Hematopoietic multipotent progenitor cell treated with erythropoietin and hydrocortisone succinate and interleukin-3 and kit ligand, for 15 days (in vitro differentiated cells): ENCODE data around the gene TPSD1.
"Not testable (repeated sequence)": the region's sequence is repeated elsewhere in the genome, so short reads cannot be mapped to it uniquely, and the experiment has no call there.

Experiments used
- DNase-seq: peaks from one replicate; pipeline ENCODE4 v3.0.0-alpha.2; 2015; ENCODE audit warnings: low spot score

The TPSD1 gene

DNA sequence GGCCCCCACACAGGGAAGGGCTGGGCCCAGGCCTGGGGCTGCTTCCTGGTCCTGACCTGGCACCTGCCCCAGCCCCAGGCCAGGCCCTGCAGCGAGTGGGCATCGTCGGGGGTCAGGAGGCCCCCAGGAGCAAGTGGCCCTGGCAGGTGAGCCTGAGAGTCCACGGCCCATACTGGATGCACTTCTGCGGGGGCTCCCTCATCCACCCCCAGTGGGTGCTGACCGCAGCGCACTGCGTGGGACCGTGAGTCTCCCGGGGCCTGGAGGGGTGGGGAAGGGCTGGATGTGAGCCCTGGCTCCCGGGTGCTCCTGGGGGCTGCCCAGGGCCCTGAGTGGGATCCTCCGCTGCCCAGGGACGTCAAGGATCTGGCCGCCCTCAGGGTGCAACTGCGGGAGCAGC is 14.8 kb upstream of the TPSD1 start:
- not testable (repeated sequence) for DNase-seq

DNA sequence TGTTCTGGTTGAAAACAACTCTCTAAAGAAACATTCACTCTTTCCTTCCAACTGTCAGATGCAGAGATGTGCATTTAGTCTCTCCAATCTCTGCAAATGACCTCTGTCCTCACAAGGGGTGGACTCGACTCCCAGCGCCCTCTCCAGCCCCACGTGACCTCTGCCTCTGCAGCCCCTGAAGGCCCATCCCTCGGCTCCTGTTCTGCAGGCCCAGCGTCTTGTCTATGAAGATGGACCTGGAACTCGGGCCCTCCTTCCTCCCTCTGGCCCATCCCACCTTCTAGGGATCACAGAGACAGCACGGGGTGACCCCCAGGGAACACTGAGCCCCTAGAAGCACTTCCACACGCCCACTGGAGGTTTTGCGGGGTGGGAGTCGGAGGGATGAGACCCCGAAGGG is 12.5 kb upstream of the TPSD1 start:
- not testable (repeated sequence) for DNase-seq

- not testable (repeated sequence) for DNase-seq
Observed at GRCh38 chr16:1243907-1244850, 11.7 kb upstream of the TPSD1 start.

- no peak for DNase-seq
Observed at GRCh38 chr16:1244881-1245280, 11.0 kb upstream of the TPSD1 start.

- DNase-seq, result no peak
Observed at GRCh38 chr16:1245452-1246020, 10.3 kb upstream of the TPSD1 start.

DNA sequence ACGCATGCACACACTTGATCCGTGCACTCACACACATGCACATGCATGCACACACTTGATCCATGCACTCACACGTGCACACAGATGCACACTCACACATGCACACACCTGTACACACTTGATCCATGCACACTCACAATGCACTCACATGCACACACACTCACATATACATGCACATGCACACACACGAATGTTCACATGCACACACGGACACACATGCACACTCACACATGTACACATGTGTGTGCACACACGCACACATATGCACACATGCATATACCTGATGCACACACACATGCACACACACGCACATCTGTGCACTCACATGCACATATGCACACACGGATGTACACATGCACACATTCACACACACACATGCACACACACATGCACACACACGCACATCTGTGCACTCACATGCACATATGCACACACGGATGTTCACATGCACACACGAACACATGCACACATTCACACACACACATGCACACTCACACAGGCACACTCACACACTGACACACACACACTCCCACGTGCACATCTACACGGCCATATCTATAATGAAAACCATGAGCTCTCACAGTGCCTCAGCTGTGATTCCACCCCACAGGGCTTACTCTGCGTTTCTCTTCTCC is 7.8 kb upstream of the TPSD1 start:
- DNase-seq, result not testable (repeated sequence)

DNA sequence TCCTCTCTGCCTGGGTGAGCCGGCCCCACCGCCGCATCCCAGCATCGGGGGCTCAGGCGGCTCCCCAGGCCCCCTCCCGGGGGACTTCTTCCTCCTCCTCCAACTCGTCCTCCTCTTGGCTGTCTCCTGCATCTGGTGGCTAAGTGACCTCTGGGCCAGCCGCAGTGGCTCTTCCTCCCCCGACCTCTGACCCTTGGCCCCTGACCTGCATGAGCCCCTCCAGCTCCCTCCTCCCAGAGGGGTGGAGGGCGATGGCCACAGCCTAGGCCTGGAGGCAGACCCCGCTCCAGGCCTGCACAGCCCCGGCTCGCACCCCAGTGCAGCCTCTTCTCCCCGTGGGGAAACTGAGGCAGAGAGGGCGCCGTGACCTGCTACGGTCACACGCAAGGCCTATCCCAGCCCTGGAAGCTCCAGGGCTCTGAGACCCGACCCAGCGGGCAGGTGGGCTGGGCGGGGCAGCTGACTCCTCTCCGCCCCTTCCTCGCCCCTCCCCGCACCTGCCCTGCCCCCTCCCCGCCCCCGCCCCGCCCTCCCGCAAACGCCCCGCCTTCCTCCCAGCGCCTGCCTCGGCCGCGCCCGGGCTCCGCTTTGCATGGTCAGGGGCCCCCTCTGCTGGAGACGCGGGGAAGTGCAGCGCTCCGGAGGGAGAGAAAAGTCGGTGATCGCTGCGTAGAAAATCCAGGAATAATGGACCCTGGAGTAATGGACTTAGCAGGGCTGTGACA is 6.7 kb upstream of the TPSD1 start:
- not testable (repeated sequence) for DNase-seq

- DNase-seq, result not testable (repeated sequence)
Observed at GRCh38 chr16:1253701-1254364, 2.0 kb upstream of the TPSD1 start.

DNA sequence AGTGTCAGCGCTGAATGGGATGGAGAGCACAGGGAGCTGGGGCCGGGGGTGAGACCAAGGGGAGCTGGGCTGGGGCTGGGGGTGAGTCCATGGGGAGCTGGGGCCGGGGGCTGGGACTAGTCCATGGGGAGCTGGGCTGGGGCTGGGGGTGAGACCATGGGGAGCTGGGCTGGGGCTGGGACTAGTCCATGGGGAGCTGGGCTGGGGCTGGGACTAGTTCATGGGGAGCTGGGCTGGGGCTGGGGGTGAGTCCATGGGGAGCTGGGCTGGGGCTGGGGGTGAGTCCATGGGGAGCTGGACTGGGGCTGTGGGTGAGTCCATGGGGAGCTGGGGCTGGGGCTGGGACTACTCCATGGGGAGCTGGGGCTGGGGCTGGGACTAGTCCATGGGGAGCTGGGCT is 1.0 kb upstream of the TPSD1 start:
- not testable (repeated sequence) for DNase-seq

GRCh38 chr16:1256296-1256873 is 516 bp downstream of the TPSD1 start:
- DNase-seq, result not testable (repeated sequence)

DNA sequence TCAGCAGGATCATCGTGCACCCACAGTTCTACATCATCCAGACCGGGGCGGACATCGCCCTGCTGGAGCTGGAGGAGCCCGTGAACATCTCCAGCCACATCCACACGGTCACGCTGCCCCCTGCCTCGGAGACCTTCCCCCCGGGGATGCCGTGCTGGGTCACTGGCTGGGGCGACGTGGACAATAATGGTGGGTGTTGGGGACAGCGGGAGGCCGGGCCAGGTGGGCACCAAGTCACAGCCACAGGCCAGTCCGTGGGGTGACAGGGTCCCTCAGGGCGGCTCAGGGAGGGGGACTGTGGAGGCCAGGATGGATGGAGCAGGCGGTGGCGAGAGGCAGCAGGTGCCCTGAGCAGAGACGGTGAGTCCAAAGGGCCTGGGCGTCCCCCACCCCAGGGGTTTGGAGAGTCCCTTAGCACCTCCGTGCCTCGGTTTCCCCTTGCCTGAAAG is 1.0 kb downstream of the TPSD1 start:
- no peak for DNase-seq

- DNase-seq, result no peak
Observed at GRCh38 chr16:1257561-1258224, 1.8 kb downstream of the TPSD1 start.

GRCh38 chr16:1258225-1258600 is 2.3 kb downstream of the TPSD1 start:
- DNase-seq, result no peak

DNA sequence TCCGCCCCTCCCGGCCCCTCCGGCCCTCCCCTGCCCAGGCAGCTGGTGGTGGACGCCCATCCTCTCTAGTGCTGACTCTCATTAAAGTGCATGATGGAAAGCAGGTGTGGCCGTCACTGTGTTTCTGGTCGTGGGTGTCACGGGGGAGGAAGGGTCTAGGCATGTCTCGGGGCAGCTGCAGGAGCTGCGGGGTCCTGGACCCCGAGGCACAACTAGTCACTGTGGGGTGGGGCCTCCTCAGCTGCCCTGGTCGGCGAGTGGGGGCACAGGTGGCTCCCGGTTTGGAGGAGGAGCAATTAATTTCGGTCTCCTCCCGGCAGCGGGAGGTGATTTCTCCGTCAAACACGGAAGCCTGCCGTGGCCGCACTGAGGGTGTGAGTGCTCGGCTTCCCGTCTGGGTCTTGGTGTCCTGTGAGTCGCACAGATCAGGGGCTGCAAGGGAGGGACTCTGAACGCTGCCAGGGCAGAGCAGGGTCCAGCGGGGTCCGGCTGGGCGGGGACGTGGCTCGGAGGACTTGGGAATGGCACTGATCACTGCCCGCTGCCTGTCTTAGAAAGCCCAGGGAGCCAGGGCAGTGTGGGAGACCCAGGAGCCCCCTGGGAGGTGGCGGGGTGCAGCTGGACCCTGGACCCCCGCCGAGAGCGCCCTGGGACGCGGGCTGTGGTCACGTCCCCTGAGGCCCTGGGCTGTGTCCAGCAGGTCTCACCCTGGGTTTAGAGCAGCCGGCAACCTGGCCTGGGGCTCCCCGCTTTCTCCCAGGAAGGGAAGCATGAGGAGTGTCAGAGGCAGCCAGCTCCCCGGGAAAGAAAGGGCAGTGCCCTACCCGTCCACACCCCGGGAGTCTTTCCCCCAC is 3.3 kb downstream of the TPSD1 start:
- no peak for DNase-seq

GRCh38 chr16:1259760-1260068 is 3.8 kb downstream of the TPSD1 start:
- DNase-seq, result no peak

- no peak for DNase-seq
Observed at GRCh38 chr16:1260101-1260680, 4.3 kb downstream of the TPSD1 start.

DNA sequence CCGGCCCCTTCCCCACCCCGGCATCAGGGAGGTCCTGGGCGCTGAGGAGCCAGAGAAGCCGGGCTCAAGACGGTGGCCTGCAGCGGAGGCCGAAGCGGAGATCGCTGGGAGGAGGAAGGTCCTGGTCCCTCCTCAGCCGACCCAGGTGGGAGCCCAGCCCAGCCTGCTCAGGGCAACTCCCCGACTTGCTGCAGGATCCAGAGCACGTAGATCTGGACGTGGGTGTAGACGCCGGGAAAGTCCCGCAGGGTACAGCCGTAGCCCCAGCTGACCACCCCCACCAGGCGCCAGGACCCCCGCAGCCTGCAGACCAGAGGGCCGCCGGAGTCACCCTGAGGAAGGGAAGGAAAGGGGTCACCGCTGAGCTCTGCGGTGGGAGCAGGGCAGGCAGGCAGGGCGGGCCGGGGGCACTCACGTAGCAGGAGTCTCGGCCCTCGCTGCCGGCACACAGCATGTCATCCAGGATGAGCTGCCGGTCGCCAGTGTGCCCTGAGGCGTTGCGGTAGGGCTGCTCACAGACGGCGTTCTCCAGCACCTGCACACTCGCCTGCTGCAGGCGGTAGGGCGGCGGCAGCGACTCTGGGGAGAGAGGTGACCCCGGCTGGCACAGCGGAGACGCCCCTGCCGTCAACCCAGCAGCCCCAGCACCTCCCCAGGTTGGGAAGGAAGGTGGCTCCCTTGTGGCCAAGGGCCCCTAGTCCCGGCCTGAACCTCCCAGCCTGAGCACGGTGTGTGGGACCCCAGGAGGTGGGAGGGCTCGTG is 5.4 kb downstream of the TPSD1 start:
- no peak for DNase-seq

GRCh38 chr16:1262210-1262845 is 6.5 kb downstream of the TPSD1 start:
- no peak for DNase-seq
